AG09309 (cell line): ENCODE measurements around the gene SLC25A52.
"Not testable (repeated sequence)": the region's sequence is repeated elsewhere in the genome, so short reads cannot be mapped to it uniquely, and the experiment has no call there.

ENCODE experiments used
- DNase-seq: peaks from one replicate; pipeline ENCODE4 v3.0.0-alpha.2; 2010; ENCODE audit warnings: low read depth
- H3K4me3 ChIP-seq: 2 replicates; pipeline ENCODE4 v1.5.1; 2011; ENCODE audit warnings: mild to moderate bottlenecking, low read depth, low read length, moderate library complexity; ENCODE audit not compliant: control insufficient read depth
- TF ChIP-seq, protein P1 (sequence below): IDR thresholded peaks from 2 replicates; pipeline ENCODE4 v1.5.1; 2011; ENCODE audit warnings: mild to moderate bottlenecking, low read depth, low read length, inconsistent platforms; ENCODE audit not compliant: insufficient read depth, control insufficient read depth; ENCODE audit errors: missing control alignments

Gene SLC25A52

DNA sequence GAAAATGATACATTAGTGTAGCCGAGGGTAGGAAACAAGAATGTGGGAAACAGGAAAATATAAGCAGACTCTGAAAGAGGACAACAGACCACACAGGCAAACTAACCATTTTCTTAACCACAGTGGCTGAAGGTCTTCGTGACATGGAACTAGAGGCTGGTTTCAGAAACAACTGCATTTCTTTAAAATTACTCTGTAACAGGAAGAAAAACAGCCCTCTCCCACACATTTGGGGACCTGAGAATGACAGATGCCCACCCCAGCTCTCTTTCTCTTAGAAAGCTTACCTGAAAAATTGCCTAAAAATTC, 13.8 kb upstream of the SLC25A52 start:
- no peak overlapping the region for H3K4me3 ChIP-seq

DNA sequence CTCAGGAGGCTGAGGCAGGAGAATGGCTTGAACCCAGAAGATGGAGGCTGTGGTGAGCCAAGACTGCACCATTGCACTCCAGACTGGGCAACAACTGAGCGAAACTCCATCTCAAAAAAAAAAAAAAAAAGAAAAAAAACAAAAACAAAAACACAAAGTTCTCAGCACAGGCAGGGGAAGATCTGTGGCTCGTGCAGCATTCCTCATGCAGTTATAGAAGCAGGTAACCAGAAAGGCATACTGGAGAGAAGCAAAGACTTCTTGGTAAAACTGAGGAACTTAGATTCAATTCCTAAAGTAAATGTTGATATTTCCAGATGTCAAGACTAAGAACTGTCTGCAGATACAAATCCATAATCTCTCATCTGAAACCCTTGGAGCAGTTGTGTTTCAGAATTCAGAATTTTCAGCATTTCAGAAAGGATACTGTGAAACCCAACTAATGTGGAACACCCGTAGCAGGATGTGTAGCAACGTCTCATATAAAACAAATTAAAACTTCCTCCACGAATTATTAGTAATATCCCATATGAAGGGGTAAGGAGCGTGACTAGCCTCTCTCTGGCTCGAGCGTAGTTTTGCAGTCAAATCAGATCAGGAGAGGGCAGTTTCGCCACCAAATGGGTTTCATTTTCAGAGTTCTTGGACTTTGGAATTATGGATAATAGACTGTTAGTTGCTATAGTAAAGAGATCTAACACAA, 13.2 kb upstream of the SLC25A52 start:
- TF ChIP-seq, protein P1, sequence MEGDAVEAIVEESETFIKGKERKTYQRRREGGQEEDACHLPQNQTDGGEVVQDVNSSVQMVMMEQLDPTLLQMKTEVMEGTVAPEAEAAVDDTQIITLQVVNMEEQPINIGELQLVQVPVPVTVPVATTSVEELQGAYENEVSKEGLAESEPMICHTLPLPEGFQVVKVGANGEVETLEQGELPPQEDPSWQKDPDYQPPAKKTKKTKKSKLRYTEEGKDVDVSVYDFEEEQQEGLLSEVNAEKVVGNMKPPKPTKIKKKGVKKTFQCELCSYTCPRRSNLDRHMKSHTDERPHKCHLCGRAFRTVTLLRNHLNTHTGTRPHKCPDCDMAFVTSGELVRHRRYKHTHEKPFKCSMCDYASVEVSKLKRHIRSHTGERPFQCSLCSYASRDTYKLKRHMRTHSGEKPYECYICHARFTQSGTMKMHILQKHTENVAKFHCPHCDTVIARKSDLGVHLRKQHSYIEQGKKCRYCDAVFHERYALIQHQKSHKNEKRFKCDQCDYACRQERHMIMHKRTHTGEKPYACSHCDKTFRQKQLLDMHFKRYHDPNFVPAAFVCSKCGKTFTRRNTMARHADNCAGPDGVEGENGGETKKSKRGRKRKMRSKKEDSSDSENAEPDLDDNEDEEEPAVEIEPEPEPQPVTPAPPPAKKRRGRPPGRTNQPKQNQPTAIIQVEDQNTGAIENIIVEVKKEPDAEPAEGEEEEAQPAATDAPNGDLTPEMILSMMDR: no peak
- H3K4me3 ChIP-seq: no peak overlapping the region
- DNase-seq: no peak

More for the DNA sequence above, 13.8 kb upstream of the SLC25A52 start:
- TF ChIP-seq, protein P1: no peak
- no peak for DNase-seq

DNA sequence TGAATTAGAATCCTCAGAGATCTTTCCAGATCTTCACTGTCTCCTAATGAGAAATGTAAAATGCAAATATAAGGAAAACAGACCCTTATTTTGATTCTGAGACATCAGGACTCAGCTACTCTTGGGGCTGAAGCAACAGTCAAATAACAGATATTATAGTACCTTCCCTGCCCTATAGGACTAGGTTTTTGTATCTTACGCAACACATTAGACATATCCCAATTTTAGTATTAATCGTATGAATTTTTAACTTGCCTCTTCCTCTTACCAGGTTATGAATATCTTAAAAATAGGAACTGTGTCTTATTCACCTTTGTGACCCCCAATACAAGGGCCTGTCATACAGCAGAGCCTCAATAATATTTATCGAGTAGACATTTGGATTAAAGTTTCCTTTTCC, 12.0 kb upstream of the SLC25A52 start:
- no peak overlapping the region for H3K4me3 ChIP-seq
- TF ChIP-seq, protein P1: no peak
- no peak for DNase-seq

DNA sequence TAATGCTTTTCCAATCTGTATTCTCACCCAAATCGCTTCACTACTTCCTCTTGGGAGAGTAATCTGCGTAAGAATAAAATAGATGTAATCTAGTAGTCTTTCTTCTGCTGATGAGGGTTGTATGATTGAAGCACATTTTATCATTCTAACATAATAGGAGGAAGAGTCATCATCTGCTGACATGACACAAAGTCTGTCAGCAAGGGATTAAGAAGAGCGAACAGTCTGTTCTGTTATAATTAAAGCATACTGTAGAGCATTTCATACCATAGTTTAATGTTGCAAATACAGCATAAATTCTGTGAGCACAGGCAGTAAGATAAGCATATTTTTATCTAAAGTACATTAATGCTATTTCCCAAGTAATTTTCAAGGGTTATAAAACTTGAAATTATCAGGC, 10.4 kb downstream of the SLC25A52 start:
- TF ChIP-seq, protein P1: no peak
- no peak overlapping the region for H3K4me3 ChIP-seq
- DNase-seq: no peak

DNA sequence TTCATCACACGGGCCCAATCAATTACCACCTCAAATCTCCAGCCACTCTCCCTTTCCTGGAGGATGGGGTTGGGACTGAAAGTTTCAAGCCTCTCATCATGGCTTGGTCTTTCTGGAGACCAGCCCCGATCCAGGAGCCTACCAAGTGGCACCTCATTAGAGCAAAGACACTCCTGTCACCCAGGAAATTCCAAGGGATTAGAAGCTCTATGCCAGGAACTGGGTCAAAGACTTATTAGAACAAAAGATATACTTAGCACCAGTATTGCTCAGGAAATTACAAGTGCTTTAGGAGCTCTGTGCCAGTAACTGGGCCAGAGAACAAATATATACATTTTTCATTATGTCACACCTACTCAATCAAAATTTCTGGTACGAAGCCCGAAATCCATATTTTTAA, 14.3 kb downstream of the SLC25A52 start:
- TF ChIP-seq, protein P1: no peak
- H3K4me3 ChIP-seq: no peak overlapping the region
- no peak for DNase-seq

DNA sequence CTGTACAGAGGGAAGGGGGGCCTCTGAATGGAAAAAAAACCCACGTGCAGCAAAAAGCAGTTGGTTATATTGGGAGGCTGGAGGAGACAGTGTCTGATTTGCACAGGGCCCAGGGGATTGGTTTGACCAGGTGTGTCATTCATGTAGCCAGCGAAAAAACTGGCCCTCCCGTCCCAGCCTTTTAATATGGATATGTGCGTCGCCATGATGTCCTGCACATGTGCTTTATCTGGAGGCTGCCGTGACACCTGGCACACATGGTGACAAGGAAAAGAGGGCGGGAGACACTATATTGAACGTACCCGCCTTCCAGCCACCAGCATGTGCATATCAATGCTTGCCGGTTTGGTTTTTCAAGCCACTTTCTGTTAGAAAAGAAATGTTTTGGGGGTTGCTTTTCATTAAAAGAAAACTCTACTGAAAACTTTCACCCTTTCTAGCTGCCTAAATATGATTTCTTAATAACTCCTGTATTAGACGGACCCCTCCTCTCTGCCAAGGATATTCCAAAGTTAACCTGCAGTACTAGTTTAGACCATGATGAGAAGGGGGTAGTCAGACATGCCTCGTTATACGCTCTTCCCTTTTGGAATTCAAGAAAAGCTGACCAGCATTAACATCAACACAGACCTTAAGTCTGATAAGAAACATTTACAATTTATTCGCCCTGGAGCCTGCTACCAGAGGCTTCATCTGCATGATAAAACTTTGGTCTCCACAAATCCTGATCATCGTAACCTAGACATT, 16.2 kb downstream of the SLC25A52 start:
- DNase-seq: no peak
- TF ChIP-seq, protein P1: no peak
- H3K4me3 ChIP-seq: no peak overlapping the region

DNA sequence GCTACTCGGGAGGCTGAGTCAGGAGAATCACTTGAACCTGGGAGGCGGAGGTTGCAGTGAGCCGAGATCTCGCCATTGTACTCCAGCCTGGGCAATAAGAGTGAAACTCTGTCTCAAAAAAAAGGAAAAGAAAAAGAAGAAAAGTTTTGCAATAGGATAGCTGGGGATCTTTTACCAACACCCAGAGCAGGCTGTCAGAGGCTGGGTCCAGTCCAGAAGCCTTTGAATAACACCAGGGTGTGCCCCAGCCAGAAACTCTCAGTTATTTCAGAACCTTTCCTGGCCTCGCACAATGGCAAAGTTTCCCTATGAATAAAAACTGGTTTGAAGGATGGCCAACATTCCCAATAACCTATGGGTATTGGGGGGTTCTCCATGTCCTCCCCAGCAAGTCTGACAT, 17.1 kb downstream of the SLC25A52 start:
- not testable (repeated sequence) for DNase-seq, H3K4me3 ChIP-seq
